HepG2 (cell line): ENCODE measurements around the gene SECTM1. TPM values are rescaled to one million over a fixed set of nuclear protein-coding genes. Genes with fewer than 3 reads are reported as not detected.

ENCODE experiments used
- ATAC-seq: fragments of 200-7000 bp; cut with Tn5 transposase; 3 replicates; pipeline ENCODE4 v1.9.1; 2020; ENCODE audit warnings: mild to moderate bottlenecking, moderate library complexity
- BruUV-seq: library from RNA; stranded (reverse); fragments of 400-500 nt; replicated peaks from 2 replicates; lab custom pipeline; 2021; lab: Mats Ljungman, UMichigan
- CTCF ChIA-PET: fragments of 300-600 bp; formaldehyde crosslinking; extraction: SDS; loops from one replicate; lab custom pipeline; 2021; ENCODE audit warnings: low total read pairs, inconsistent platforms, low intra/inter-chr PET ratio; lab: Yijun Ruan, JAX
- POLR2A ChIA-PET: fragments of 350-600 bp; sonication (Branson Sonifier 250); formaldehyde crosslinking; loops from one replicate; lab custom pipeline; 2020; ENCODE audit warnings: antibody characterized with exemption, inconsistent platforms; lab: Yijun Ruan, JAX
- DNase-seq: peaks from one replicate; pipeline ENCODE4 v3.0.0-alpha.2; 2015; ENCODE audit warnings: low spot score
- FAIRE-seq: peaks from 3 replicates; lab custom pipeline; 2011; peaks lifted over from hg19 to GRCh38; lab: Jason Lieb, UNC
- H2AFZ ChIP-seq: one replicate; pipeline ENCODE4 v1.6.1; 2011; ENCODE audit warnings: low read length, inconsistent platforms
- H3K27ac ChIP-seq: fragments of 300-600 bp; 3 replicates; pipeline ENCODE4 v1.8.0; 2011; ENCODE audit warnings: mixed run types, mild to moderate bottlenecking, mixed read lengths, low read length, inconsistent platforms; ENCODE audit not compliant: insufficient read depth; ENCODE audit errors: extremely low read length
- H3K27me3 ChIP-seq, 2 experiments: fragments of 200-600 bp in 1 of 2; 2 replicates in 1 of 2; 3 replicates in 1 of 2; pipeline versions ENCODE4 v1.6.0 to v1.8.0; 2011; ENCODE audit warnings: low read length in 2 of 2, mild to moderate bottlenecking in 2 of 2, moderate library complexity in 2 of 2, inconsistent platforms in 1 of 2; ENCODE audit not compliant: insufficient read depth in 2 of 2, control insufficient read depth in 1 of 2
- H3K36me3 ChIP-seq, 2 experiments: fragments of 200-600 bp in 1 of 2; replicated peaks in 1 of 2; 2 replicates in 1 of 2; 3 replicates in 1 of 2; pipeline versions ENCODE4 v1.5.1 to v1.8.0; 2011; ENCODE audit warnings: low read length in 2 of 2, inconsistent platforms in 1 of 2; ENCODE audit not compliant: insufficient read depth in 2 of 2, control insufficient read depth in 1 of 2
- H3K4me1 ChIP-seq: 2 replicates; pipeline ENCODE4 v1.5.1; 2012; ENCODE audit warnings: low read length, inconsistent platforms; ENCODE audit not compliant: insufficient read depth
- H3K4me2 ChIP-seq: 2 replicates; pipeline ENCODE4 v1.6.0; 2011; ENCODE audit warnings: low read depth, low read length, inconsistent platforms
- H3K4me3 ChIP-seq, 3 experiments: fragments of 200-600 bp in 1 of 3; sonication (generic), shearing (Covaris generic) in 1 of 3; replicated peaks in 1 of 3; 2 replicates each; pipeline ENCODE4 v1.5.1; 2011 to 2016; ENCODE audit warnings: low read length in 3 of 3, inconsistent platforms in 2 of 3, low read depth in 2 of 3, mild to moderate bottlenecking in 2 of 3, control low read depth in 1 of 3, mixed read lengths in 1 of 3; ENCODE audit not compliant: insufficient read depth in 1 of 3
- H3K79me2 ChIP-seq: one replicate; pipeline ENCODE4 v1.6.1; 2011; ENCODE audit warnings: low read length, inconsistent platforms; ENCODE audit not compliant: insufficient read depth
- H3K9ac ChIP-seq: 2 replicates; pipeline ENCODE4 v1.6.0; 2011; ENCODE audit warnings: mild to moderate bottlenecking, low read depth, low read length, inconsistent platforms; ENCODE audit not compliant: insufficient read depth
- H3K9me3 ChIP-seq: 2 replicates; pipeline ENCODE4 v1.5.1; 2012; ENCODE audit warnings: mild to moderate bottlenecking, low read length
- H4K20me1 ChIP-seq: 2 replicates; pipeline ENCODE4 v1.6.0; 2011; ENCODE audit warnings: inconsistent platforms, mild to moderate bottlenecking, low read length, moderate library complexity; ENCODE audit not compliant: insufficient read depth
- AKAP8 ChIP-seq: sonication (generic); formaldehyde crosslinking; IDR thresholded peaks from 2 replicates; pipeline ENCODE4 v1.5.1; 2020; ENCODE audit warnings: mild to moderate bottlenecking, missing genetic modification reagents
- BRCA1 ChIP-seq: sonication (generic); formaldehyde crosslinking; IDR thresholded peaks from 2 replicates; pipeline ENCODE4 v1.4.0; 2020; ENCODE audit warnings: missing genetic modification reagents
- ELF1 ChIP-seq: sonication (generic); formaldehyde crosslinking; IDR thresholded peaks from 2 replicates; pipeline ENCODE4 v1.4.0; 2020; ENCODE audit warnings: missing genetic modification reagents
- ERF ChIP-seq: IDR thresholded peaks from 2 replicates; pipeline ENCODE4 v1.6.1; 2018; ENCODE audit warnings: missing biosample characterization, missing genetic modification reagents
- FOXM1 ChIP-seq: sonication (generic); formaldehyde crosslinking; IDR thresholded peaks from 2 replicates; pipeline ENCODE4 v1.5.0; 2020; ENCODE audit warnings: missing genetic modification reagents
- LCORL ChIP-seq, 2 experiments: fragments of 450-650 bp in 1 of 2; sonication (generic) in 1 of 2; formaldehyde crosslinking in 1 of 2; IDR thresholded peaks; 2 replicates each; pipeline versions ENCODE4 v1.5.0 to v1.6.1; 2017 to 2020; ENCODE audit warnings: antibody characterized with exemption in 1 of 2, missing genetic modification reagents in 1 of 2
- MIER2 ChIP-seq: IDR thresholded peaks from 2 replicates; pipeline ENCODE4 v1.6.1; 2016; ENCODE audit warnings: missing biosample characterization, missing genetic modification reagents
- MYC ChIP-seq: sonication (generic); formaldehyde crosslinking; IDR thresholded peaks from 2 replicates; pipeline ENCODE4 v1.9.0; 2021; ENCODE audit warnings: missing genetic modification reagents, borderline replicate concordance
- NFYC ChIP-seq: IDR thresholded peaks from 2 replicates; pipeline ENCODE4 v1.6.1; 2016; ENCODE audit warnings: missing genetic modification reagents, missing compliant biosample characterization
- NPAS2 ChIP-seq: sonication (generic); formaldehyde crosslinking; IDR thresholded peaks from 2 replicates; pipeline ENCODE4 v1.8.0; 2022; ENCODE audit warnings: mild to moderate bottlenecking, missing genetic modification reagents, borderline replicate concordance
- SMAD1 ChIP-seq: sonication (generic); formaldehyde crosslinking; IDR thresholded peaks from 2 replicates; pipeline ENCODE4 v1.4.0; 2020; ENCODE audit warnings: missing genetic modification reagents, low read depth, mild to moderate bottlenecking, borderline replicate concordance
- SOX5 ChIP-seq: IDR thresholded peaks from 2 replicates; pipeline ENCODE4 v1.6.1; 2016; ENCODE audit warnings: borderline replicate concordance
- YEATS2 ChIP-seq: sonication (generic); formaldehyde crosslinking; IDR thresholded peaks from 2 replicates; pipeline ENCODE4 v1.4.0; 2020; ENCODE audit warnings: missing genetic modification reagents, borderline replicate concordance
- ZFX ChIP-seq: sonication (generic); formaldehyde crosslinking; IDR thresholded peaks from 2 replicates; pipeline ENCODE4 v1.4.0; 2020; ENCODE audit warnings: mild to moderate bottlenecking, low read depth, missing genetic modification reagents, moderate library complexity
- ZFYVE20 ChIP-seq: sonication (generic); formaldehyde crosslinking; IDR thresholded peaks from 2 replicates; pipeline ENCODE4 v1.8.0; 2023; ENCODE audit warnings: low read depth, mild to moderate bottlenecking, moderate library complexity, missing genetic modification reagents, borderline replicate concordance
- ZMYM2 ChIP-seq: sonication (generic); formaldehyde crosslinking; IDR thresholded peaks from 2 replicates; pipeline ENCODE4 v1.8.0; 2022; ENCODE audit warnings: mild to moderate bottlenecking, missing genetic modification reagents
- ZNF24 ChIP-seq: fragments of 450-650 bp; IDR thresholded peaks from 2 replicates; pipeline ENCODE4 v1.6.1; 2017; ENCODE audit warnings: antibody characterized with exemption, mild to moderate bottlenecking
- ZNF274 ChIP-seq: sonication (generic); formaldehyde crosslinking; IDR thresholded peaks from 2 replicates; pipeline ENCODE4 v1.5.1; 2020; ENCODE audit warnings: mild to moderate bottlenecking, missing genetic modification reagents
- ZNF605 ChIP-seq: sonication (generic); formaldehyde crosslinking; IDR thresholded peaks from 2 replicates; pipeline ENCODE4 v1.8.0; 2022; ENCODE audit warnings: mild to moderate bottlenecking, missing genetic modification reagents
- ZNF839 ChIP-seq: sonication (generic); formaldehyde crosslinking; IDR thresholded peaks from 2 replicates; pipeline ENCODE4 v1.4.0; 2020; ENCODE audit warnings: missing genetic modification reagents, mild to moderate bottlenecking, borderline replicate concordance
- WGBS: methylation state at CpG from one replicate; pipeline ENCODE4 v1.1.6; 2017; ENCODE audit warnings: low lambda C conversion rate; 5-methylcytosine and 5-hydroxymethylcytosine counted together
- in situ Hi-C: cut with HindIII; loops from 2 replicates; pipeline ENCODE4 v1.10.0; 2017; ENCODE audit warnings: low pct_unique_long_range_greater_than_20kb; ENCODE audit not compliant: extremely low pct_ligation_motif_present
- intact Hi-C: fragments of 100-400 bp; cut with micrococcal nuclease; formaldehyde crosslinking; loops from one replicate; pipeline ENCODE4 v1.10.0; 2022; ENCODE audit not compliant: unreplicated experiment
- polyA plus RNA-seq, 8 experiments: library from polyadenylated mRNA; depleted of rRNA in 3 of 8; stranded (reverse) in 7 of 8; unstranded in 1 of 8; fragments of >200 nt; fragmentation: Illumina TruSeq in 4 of 8; extraction: Trizol in 4 of 8; gene quantifications; 2 replicates each; pipeline versions ENCODE4 v1.2.1 to v1.2.3, GENCODE V29; 2011 to 2016; ENCODE audit warnings: low read depth in 4 of 8, missing spikeins in 1 of 8, mixed read lengths in 1 of 8; ENCODE audit not compliant: insufficient read depth in 1 of 8
- total RNA-seq, 5 experiments: library from RNA; depleted of rRNA; stranded (reverse); fragments of >200 nt; fragmentation: Illumina TruSeq; extraction: Trizol; gene quantifications; 2 replicates each; pipeline ENCODE4 v1.2.3, GENCODE V29; 2016; ENCODE audit warnings: low read depth in 1 of 5
- TF ChIP-seq, protein P1 (sequence below): sonication (generic); formaldehyde crosslinking; IDR thresholded peaks from 2 replicates; pipeline ENCODE4 v1.9.0; 2021; ENCODE audit warnings: missing genetic modification reagents, borderline replicate concordance
- TF ChIP-seq, protein P2 (sequence below): sonication (generic); formaldehyde crosslinking; IDR thresholded peaks from 2 replicates; pipeline ENCODE4 v1.5.1; 2020; ENCODE audit warnings: missing genetic modification reagents, mild to moderate bottlenecking, borderline replicate concordance

SECTM1 gene
- total and polyA plus RNA-seq, 2 of the 13 experiments (the other 11 are each of a cell fraction or from before 2014, with no cell fraction given): 3.5 to 5.3 TPM

DNA sequence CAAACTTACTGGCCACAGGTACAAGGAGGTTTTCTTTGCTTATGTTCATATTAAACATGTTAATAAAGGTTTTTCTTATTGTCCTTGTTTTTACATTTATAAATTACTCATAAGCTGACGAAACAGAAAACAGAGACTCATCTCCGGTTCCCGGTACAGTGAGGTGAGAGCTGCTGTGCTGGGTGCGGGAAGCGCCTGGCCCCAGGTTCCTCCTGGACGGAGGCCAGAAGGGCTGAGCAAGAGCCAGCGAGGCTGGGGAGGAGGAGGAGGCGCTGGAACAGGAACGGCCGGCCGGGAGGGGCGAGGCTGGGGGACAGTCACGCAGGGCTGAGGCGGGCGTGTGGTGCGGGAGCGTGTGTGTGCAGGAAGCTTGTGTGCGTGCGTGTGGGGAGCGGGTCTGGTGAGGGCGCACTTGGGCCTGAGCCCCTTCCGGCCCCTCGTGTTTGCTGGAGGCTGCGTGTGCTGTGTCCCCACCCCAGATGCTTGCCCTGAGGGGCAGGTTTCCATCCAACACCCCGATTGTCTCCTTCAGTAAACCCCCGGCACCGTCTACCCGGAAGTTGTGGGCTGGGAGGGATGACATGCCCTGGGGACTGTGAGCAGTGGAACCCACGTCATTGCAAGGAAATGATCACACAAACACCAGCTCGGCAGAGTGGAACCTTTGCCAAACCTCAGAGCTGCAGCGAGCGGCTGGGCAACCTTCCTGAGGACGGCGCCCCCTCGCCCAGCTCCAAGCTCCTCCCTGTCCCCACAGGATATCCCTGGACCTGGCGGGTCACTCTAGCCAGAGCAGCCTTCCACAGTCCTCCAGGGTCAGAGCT, 35.6 kb downstream of the SECTM1 start:
- ChIA-PET POLR2A (interaction anchor here (0.8 to 12.8 kb wide), 20 partner anchors 8 to 205 kb away, joined by 3 to 270 read pairs (median 9); partner anchors contain the start of genes CD7, CSNK1D, SECTM1 and SLC16A3), CTCF (no interaction called here)
- Histone ChIP-seq H3K27ac (peak overlapping the region; percentile 8), H3K4me2 (peak overlapping the region; percentile 99), H3K27me3 (no peaks in the 10 kb centered on the region), H3K4me3 (peak overlapping the region; percentile 52 to 78 (median 56)), H4K20me1 (no peaks in the 10 kb centered on the region), H3K36me3 (no peaks in the 10 kb centered on the region), H3K9me3 (no peaks in the 10 kb centered on the region), H3K79me2 (no peaks in the 10 kb centered on the region), H3K4me1 (peaks cover 96% of the 10 kb centered on the region), H2AFZ (peak overlapping the region; percentile 20), H3K9ac (peak overlapping the region; percentile 71)
- DNase-seq (no peak), FAIRE-seq (no peak), ATAC-seq (peak; percentile 45)
- 4% methylated on average over 18 of the region's 36 CpGs for WGBS
- in situ Hi-C loops: no loop called here
- intact Hi-C loops: loop anchor here (5.0 kb wide), 1 partner anchor 41 kb away; no protein-coding TSS in a partner anchor
- no TSS peak for BruUV-seq
- peak; percentile 63; the same call in 1 of the 2 replicates for TF ChIP-seq SMAD1 (CRISPR knock-in tag)
- TF ChIP-seq, protein P1, sequence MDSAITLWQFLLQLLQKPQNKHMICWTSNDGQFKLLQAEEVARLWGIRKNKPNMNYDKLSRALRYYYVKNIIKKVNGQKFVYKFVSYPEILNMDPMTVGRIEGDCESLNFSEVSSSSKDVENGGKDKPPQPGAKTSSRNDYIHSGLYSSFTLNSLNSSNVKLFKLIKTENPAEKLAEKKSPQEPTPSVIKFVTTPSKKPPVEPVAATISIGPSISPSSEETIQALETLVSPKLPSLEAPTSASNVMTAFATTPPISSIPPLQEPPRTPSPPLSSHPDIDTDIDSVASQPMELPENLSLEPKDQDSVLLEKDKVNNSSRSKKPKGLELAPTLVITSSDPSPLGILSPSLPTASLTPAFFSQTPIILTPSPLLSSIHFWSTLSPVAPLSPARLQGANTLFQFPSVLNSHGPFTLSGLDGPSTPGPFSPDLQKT (CRISPR knock-in tag): no peak
- TF ChIP-seq ZFYVE20: no peak; the same call in 1 of the 2 replicates
- TF ChIP-seq LCORL (IDR thresholded peaks at IDR 0.05): no peak
- TF ChIP-seq LCORL (CRISPR knock-in tag; IDR thresholded peaks at IDR 0.05): 0 out of 2 replicates have a peak, but pooled peaks have one; percentile 68
- TF ChIP-seq ERF: peak; percentile 47
- peak; percentile 90 for TF ChIP-seq ELF1 (CRISPR knock-in tag)
- TF ChIP-seq NPAS2: no peak
- TF ChIP-seq ZNF605 (CRISPR knock-in tag): peak; percentile 22
- TF ChIP-seq YEATS2 (CRISPR knock-in tag): peak; percentile 57; the same call in 1 of the 2 replicates
- no peak for TF ChIP-seq FOXM1 (CRISPR knock-in tag)
- TF ChIP-seq, protein P2, sequence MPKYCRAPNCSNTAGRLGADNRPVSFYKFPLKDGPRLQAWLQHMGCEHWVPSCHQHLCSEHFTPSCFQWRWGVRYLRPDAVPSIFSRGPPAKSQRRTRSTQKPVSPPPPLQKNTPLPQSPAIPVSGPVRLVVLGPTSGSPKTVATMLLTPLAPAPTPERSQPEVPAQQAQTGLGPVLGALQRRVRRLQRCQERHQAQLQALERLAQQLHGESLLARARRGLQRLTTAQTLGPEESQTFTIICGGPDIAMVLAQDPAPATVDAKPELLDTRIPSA: no peak
- peak; percentile 32; the same call in 1 of the 2 replicates for TF ChIP-seq ZNF839
- no peak for TF ChIP-seq BRCA1 (CRISPR knock-in tag)
- TF ChIP-seq SOX5 (CRISPR knock-in tag): 0 out of 2 replicates have a peak, but pooled peaks have one; percentile 4
- TF ChIP-seq AKAP8 (CRISPR knock-in tag): peak; percentile 66; the same call in 1 of the 2 replicates
- no peak; the same call in 1 of the 2 replicates for TF ChIP-seq NFYC (CRISPR knock-in tag)
- no peak; the same call in 1 of the 2 replicates for TF ChIP-seq ZMYM2 (CRISPR knock-in tag)
- peak; percentile 52; the same call in 1 of the 2 replicates for TF ChIP-seq ZFX (CRISPR knock-in tag)
- peak; percentile 62 for TF ChIP-seq MYC (CRISPR knock-in tag)
- TF ChIP-seq ZNF24: no peak
- TF ChIP-seq MIER2: no peak
- TF ChIP-seq ZNF274 (CRISPR knock-in tag): no peak
